ENCODE data around the gene UBE2D3.

Gene UBE2D3

GRCh38 chr4:102843938-102844337, 16.6 kb upstream of the UBE2D3 start:
- peak; percentile 85 for ATAC-seq

DNA sequence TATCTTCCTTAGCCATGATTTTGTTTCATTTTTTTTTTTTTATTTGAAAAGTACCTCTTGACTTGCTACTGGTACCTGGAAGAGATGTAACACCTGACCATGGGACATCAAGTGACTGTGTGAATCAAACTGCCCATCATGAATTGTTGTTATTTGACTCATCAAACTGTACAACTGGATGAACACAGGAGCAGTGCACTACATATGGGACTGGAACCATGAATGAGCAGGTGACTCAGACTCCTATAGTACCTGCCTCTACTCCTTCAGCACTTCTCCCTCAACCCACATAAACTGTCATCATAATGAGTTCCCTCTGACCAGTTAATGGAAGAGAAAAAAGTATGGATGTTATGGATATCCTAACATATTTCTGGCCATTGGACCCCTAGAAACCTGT, 15.9 kb upstream of the UBE2D3 start:
- TF ChIP-seq, protein P1, sequence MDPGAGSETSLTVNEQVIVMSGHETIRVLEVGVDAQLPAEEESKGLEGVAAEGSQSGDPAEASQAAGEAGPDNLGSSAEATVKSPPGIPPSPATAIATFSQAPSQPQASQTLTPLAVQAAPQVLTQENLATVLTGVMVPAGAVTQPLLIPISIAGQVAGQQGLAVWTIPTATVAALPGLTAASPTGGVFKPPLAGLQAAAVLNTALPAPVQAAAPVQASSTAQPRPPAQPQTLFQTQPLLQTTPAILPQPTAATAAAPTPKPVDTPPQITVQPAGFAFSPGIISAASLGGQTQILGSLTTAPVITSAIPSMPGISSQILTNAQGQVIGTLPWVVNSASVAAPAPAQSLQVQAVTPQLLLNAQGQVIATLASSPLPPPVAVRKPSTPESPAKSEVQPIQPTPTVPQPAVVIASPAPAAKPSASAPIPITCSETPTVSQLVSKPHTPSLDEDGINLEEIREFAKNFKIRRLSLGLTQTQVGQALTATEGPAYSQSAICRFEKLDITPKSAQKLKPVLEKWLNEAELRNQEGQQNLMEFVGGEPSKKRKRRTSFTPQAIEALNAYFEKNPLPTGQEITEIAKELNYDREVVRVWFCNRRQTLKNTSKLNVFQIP (CRISPR knock-in tag; IDR thresholded peaks at IDR 0.05; ENCODE audit: borderline replicate concordance, low read depth) = no peak
- TF ChIP-seq RARB (CRISPR knock-in tag; IDR thresholded peaks at IDR 0.05) (no peak), ISL1 (CRISPR knock-in tag; IDR thresholded peaks at IDR 0.05) (no peak), OSR1 (CRISPR knock-in tag; IDR thresholded peaks at IDR 0.05) (no peak), SNAI2 (CRISPR knock-in tag; IDR thresholded peaks at IDR 0.05) (no peak), ZFP30 (CRISPR knock-in tag; IDR thresholded peaks at IDR 0.05) (no peak), BACH2 (CRISPR knock-in tag; IDR thresholded peaks at IDR 0.05; ENCODE audit: borderline replicate concordance) (no peak), TOX (CRISPR knock-in tag; IDR thresholded peaks at IDR 0.05; ENCODE audit: borderline replicate concordance) (no peak), ZNF8 (CRISPR knock-in tag; IDR thresholded peaks at IDR 0.05) (no peak), PPARA (CRISPR knock-in tag; IDR thresholded peaks at IDR 0.05; ENCODE audit: borderline replicate concordance) (no peak), GLIS3 (CRISPR knock-in tag; IDR thresholded peaks at IDR 0.05) (no peak), ESRRG (CRISPR knock-in tag; IDR thresholded peaks at IDR 0.05) (no peak), CREB5 (CRISPR knock-in tag; IDR thresholded peaks at IDR 0.05; ENCODE audit: low read depth) (no peak), ARNTL (CRISPR knock-in tag; IDR thresholded peaks at IDR 0.05; ENCODE audit: borderline replicate concordance, low read depth) (no peak), ZFP3 (CRISPR knock-in tag; IDR thresholded peaks at IDR 0.05) (no peak), CSDC2 (CRISPR knock-in tag; IDR thresholded peaks at IDR 0.05) (no peak), ZC3H10 (CRISPR knock-in tag; IDR thresholded peaks at IDR 0.05) (no peak), ZNF565 (CRISPR knock-in tag; conservative IDR thresholded peaks at IDR 0.05; ENCODE audit: low read depth) (no peak)
- TF ChIP-seq, protein P2, sequence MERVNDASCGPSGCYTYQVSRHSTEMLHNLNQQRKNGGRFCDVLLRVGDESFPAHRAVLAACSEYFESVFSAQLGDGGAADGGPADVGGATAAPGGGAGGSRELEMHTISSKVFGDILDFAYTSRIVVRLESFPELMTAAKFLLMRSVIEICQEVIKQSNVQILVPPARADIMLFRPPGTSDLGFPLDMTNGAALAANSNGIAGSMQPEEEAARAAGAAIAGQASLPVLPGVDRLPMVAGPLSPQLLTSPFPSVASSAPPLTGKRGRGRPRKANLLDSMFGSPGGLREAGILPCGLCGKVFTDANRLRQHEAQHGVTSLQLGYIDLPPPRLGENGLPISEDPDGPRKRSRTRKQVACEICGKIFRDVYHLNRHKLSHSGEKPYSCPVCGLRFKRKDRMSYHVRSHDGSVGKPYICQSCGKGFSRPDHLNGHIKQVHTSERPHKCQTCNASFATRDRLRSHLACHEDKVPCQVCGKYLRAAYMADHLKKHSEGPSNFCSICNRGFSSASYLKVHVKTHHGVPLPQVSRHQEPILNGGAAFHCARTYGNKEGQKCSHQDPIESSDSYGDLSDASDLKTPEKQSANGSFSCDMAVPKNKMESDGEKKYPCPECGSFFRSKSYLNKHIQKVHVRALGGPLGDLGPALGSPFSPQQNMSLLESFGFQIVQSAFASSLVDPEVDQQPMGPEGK (CRISPR knock-in tag; IDR thresholded peaks at IDR 0.05; ENCODE audit: borderline replicate concordance) = no peak
- TF ChIP-seq, protein P3, sequence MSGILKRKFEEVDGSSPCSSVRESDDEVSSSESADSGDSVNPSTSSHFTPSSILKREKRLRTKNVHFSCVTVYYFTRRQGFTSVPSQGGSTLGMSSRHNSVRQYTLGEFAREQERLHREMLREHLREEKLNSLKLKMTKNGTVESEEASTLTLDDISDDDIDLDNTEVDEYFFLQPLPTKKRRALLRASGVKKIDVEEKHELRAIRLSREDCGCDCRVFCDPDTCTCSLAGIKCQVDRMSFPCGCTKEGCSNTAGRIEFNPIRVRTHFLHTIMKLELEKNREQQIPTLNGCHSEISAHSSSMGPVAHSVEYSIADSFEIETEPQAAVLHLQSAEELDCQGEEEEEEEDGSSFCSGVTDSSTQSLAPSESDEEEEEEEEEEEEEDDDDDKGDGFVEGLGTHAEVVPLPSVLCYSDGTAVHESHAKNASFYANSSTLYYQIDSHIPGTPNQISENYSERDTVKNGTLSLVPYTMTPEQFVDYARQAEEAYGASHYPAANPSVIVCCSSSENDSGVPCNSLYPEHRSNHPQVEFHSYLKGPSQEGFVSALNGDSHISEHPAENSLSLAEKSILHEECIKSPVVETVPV (CRISPR knock-in tag; IDR thresholded peaks at IDR 0.05) = no peak
- peak; percentile 22; the same call in 2 of the 3 replicates for ATAC-seq

More at GRCh38 chr4:102843938-102844337, 16.6 kb upstream of the UBE2D3 start:
- TF ChIP-seq TCF4 (CRISPR knock-in tag; IDR thresholded peaks at IDR 0.05; ENCODE audit: borderline replicate concordance) = 0 out of 2 replicates have a peak, but pooled peaks have one; percentile 54
- 0 out of 2 replicates have a peak, but pooled peaks have one; percentile 7 for TF ChIP-seq ZNF8 (CRISPR knock-in tag; IDR thresholded peaks at IDR 0.05)
- TF ChIP-seq PPARA (CRISPR knock-in tag; IDR thresholded peaks at IDR 0.05; ENCODE audit: borderline replicate concordance) = no peak
- TF ChIP-seq ISL1 (CRISPR knock-in tag; IDR thresholded peaks at IDR 0.05) = 0 out of 2 replicates have a peak, but pooled peaks have one; percentile 26

GRCh38 chr4:102842367-102842766, 15.0 kb upstream of the UBE2D3 start:
- TF ChIP-seq, protein P3 (CRISPR knock-in tag; IDR thresholded peaks at IDR 0.05) = no peak
- TF ChIP-seq ZFP3 (CRISPR knock-in tag; IDR thresholded peaks at IDR 0.05) = no peak
- no peak for TF ChIP-seq ZFP30 (CRISPR knock-in tag; IDR thresholded peaks at IDR 0.05)
- TF ChIP-seq, protein P4, sequence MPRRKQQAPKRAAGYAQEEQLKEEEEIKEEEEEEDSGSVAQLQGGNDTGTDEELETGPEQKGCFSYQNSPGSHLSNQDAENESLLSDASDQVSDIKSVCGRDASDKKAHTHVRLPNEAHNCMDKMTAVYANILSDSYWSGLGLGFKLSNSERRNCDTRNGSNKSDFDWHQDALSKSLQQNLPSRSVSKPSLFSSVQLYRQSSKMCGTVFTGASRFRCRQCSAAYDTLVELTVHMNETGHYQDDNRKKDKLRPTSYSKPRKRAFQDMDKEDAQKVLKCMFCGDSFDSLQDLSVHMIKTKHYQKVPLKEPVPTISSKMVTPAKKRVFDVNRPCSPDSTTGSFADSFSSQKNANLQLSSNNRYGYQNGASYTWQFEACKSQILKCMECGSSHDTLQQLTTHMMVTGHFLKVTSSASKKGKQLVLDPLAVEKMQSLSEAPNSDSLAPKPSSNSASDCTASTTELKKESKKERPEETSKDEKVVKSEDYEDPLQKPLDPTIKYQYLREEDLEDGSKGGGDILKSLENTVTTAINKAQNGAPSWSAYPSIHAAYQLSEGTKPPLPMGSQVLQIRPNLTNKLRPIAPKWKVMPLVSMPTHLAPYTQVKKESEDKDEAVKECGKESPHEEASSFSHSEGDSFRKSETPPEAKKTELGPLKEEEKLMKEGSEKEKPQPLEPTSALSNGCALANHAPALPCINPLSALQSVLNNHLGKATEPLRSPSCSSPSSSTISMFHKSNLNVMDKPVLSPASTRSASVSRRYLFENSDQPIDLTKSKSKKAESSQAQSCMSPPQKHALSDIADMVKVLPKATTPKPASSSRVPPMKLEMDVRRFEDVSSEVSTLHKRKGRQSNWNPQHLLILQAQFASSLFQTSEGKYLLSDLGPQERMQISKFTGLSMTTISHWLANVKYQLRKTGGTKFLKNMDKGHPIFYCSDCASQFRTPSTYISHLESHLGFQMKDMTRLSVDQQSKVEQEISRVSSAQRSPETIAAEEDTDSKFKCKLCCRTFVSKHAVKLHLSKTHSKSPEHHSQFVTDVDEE (CRISPR knock-in tag; IDR thresholded peaks at IDR 0.05) = no peak
- TF ChIP-seq ZNF8 (CRISPR knock-in tag; IDR thresholded peaks at IDR 0.05) = no peak
- no peak for TF ChIP-seq TOX (CRISPR knock-in tag; IDR thresholded peaks at IDR 0.05; ENCODE audit: borderline replicate concordance)
- TF ChIP-seq PPARA (CRISPR knock-in tag; IDR thresholded peaks at IDR 0.05; ENCODE audit: borderline replicate concordance) = no peak
- no peak for TF ChIP-seq ZC3H10 (CRISPR knock-in tag; IDR thresholded peaks at IDR 0.05)
- TF ChIP-seq OSR1 (CRISPR knock-in tag; IDR thresholded peaks at IDR 0.05) = no peak

More at GRCh38 chr4:102842367-102842766, 15.0 kb upstream of the UBE2D3 start:
- ATAC-seq = no peak
